HG02571 (cell line): ENCODE results near the gene PCDHGA6.
A peak's percentile ranks its signal among the peaks of the same experiment; 100 is the strongest.
"Not testable (repeated sequence)": the region's sequence is repeated elsewhere in the genome, so short reads cannot be mapped to it uniquely, and the experiment has no call there.

Experiments
- ATAC-seq: cut with Tn5 transposase; IDR thresholded peaks from one replicate; pipeline ENCODE4 v1.9.1; 2021; ENCODE audit warnings: mild to moderate bottlenecking, moderate library complexity; ENCODE audit not compliant: unreplicated experiment

PCDHGA6 gene

GRCh38 chr5:141392429-141393198 is 18.9 kb downstream of the PCDHGA6 start, which contains the start of gene PCDHGA8:
Gene PCDHGA8 (plus strand): TSS chr5:141392633. CDS start chr5:141392814, 181 bp downstream.
- no peak for ATAC-seq

- no peak for ATAC-seq
Measured at GRCh38 chr5:141393267-141393666, 19.6 kb downstream of the PCDHGA6 start.

GRCh38 chr5:141394401-141395187 is 20.9 kb downstream of the PCDHGA6 start:
- ATAC-seq, result not testable (repeated sequence)

GRCh38 chr5:141397756-141398551 is 24.3 kb downstream of the PCDHGA6 start, which contains the start of gene PCDHGB5:
Gene PCDHGB5 (plus strand): TSS chr5:141397947. CDS start chr5:141398128, 181 bp downstream.
- not testable (repeated sequence) for ATAC-seq

GRCh38 chr5:141398608-141399007 is 24.9 kb downstream of the PCDHGA6 start:
- ATAC-seq, result no peak

GRCh38 chr5:141399555-141400258 is 26.0 kb downstream of the PCDHGA6 start:
- ATAC-seq, result no peak

- ATAC-seq, result no peak
Measured at GRCh38 chr5:141402553-141403243, 29.0 kb downstream of the PCDHGA6 start, which contains the start of gene PCDHGA9. Gene PCDHGA9 (plus strand): TSS chr5:141402778. CDS start chr5:141402953, 175 bp downstream.

- ATAC-seq, result no peak
Measured at GRCh38 chr5:141403387-141403786, 29.7 kb downstream of the PCDHGA6 start.

GRCh38 chr5:141407790-141408505 is 34.3 kb downstream of the PCDHGA6 start, which contains the start of gene PCDHGB6:
Gene PCDHGB6 (plus strand): TSS chr5:141408021. CDS start chr5:141408203, 182 bp downstream.
- ATAC-seq, result not testable (repeated sequence)

GRCh38 chr5:141409598-141410306 is 36.1 kb downstream of the PCDHGA6 start:
- no peak for ATAC-seq

- ATAC-seq, result no peak
Measured at GRCh38 chr5:141411575-141411974, 37.9 kb downstream of the PCDHGA6 start.

- peak; percentile 78 for ATAC-seq
Measured at GRCh38 chr5:141412854-141413539, 39.3 kb downstream of the PCDHGA6 start, which contains the start of gene PCDHGA10. Gene PCDHGA10 (plus strand): TSS chr5:141412987. CDS start chr5:141413176, 189 bp downstream.

GRCh38 chr5:141413540-141414069 is 39.9 kb downstream of the PCDHGA6 start:
- no peak for ATAC-seq

GRCh38 chr5:141414548-141415274 is 41.0 kb downstream of the PCDHGA6 start:
- ATAC-seq, result not testable (repeated sequence)

- ATAC-seq, result not testable (repeated sequence)
Measured at GRCh38 chr5:141415275-141415618, 41.6 kb downstream of the PCDHGA6 start.

GRCh38 chr5:141417494-141418172 is 43.9 kb downstream of the PCDHGA6 start, which contains the start of gene PCDHGB7:
Gene PCDHGB7 (plus strand): TSS chr5:141417677. CDS start chr5:141417860, 183 bp downstream.
- ATAC-seq, result peak; percentile 75
